Neural progenitor cell (in vitro differentiated cells): ENCODE measurements around the gene MAP2K2.

ENCODE experiments used
- EZH2 ChIP-seq: fragments of 200-600 bp; sonication (generic); IDR thresholded peaks from 2 replicates; pipeline ENCODE4 v1.6.1; 2017; ENCODE audit warnings: antibody characterized with exemption, mild to moderate bottlenecking, moderate library complexity
- TF ChIP-seq, protein P1 (sequence below): fragments of 200-600 bp; sonication (generic); IDR thresholded peaks from 2 replicates; pipeline ENCODE4 v1.5.1; 2017; ENCODE audit warnings: antibody characterized with exemption, mild to moderate bottlenecking

DNA sequence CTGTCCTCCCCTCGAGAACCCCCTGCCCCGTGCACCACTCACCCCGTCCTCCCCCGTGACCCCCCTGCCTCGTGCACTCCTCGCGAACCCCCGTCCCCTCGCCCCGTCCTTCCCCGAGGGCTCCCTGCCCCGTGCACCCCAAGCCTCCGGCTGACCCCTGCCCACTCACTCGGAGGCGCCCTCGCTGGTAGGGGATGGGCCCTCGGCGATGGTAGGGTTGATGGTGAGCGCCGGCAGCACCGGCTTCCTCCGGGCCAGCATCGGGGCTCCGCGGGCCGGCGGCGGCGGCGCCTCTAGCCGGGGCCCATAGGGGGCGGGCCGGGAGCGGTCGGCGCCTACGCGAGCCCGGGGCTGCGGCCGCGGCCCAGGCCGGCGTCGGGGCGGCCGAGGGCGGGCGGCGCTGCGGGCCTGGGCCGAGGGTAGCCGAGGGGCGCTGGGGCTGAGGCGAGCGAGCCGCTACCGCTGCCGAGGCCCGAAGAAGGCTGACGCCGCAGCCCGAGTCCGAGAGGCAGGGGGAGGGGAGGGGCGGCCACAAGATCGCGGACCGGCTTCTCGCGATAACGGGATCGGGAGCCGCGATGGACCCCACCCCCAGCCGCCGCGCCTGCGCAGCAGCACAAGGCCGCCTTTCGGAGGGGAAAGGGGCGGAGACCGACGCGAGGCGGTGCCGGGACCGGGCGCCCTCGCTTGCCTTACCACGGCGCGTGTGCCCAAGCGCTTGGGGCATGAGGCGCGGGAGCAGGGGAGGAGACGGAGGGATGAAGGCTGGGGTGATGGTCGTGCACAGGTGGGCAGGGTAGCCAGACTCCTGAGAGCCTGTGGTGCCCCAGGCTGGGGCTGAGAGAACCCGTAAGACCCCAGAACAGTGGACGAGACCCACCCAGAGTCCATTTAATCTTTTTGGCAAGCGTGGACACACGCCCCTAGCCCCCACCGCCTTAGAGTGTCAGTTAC is at the start of gene MAP2K2:
- no peak for TF ChIP-seq EZH2
- TF ChIP-seq, protein P1, sequence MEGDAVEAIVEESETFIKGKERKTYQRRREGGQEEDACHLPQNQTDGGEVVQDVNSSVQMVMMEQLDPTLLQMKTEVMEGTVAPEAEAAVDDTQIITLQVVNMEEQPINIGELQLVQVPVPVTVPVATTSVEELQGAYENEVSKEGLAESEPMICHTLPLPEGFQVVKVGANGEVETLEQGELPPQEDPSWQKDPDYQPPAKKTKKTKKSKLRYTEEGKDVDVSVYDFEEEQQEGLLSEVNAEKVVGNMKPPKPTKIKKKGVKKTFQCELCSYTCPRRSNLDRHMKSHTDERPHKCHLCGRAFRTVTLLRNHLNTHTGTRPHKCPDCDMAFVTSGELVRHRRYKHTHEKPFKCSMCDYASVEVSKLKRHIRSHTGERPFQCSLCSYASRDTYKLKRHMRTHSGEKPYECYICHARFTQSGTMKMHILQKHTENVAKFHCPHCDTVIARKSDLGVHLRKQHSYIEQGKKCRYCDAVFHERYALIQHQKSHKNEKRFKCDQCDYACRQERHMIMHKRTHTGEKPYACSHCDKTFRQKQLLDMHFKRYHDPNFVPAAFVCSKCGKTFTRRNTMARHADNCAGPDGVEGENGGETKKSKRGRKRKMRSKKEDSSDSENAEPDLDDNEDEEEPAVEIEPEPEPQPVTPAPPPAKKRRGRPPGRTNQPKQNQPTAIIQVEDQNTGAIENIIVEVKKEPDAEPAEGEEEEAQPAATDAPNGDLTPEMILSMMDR = no peak
